HG03442 (cell line): ENCODE results near the gene MAGI2.

ENCODE experiments used
- ATAC-seq: cut with Tn5 transposase; IDR thresholded peaks from one replicate; pipeline ENCODE4 v1.9.1; 2021; ENCODE audit warnings: mild to moderate bottlenecking, moderate library complexity; ENCODE audit not compliant: unreplicated experiment

Gene MAGI2

GRCh38 chr7:79272938-79273337 is 180.5 kb downstream of the MAGI2 start:
- ATAC-seq, result no peak

- ATAC-seq, result peak; percentile 81
Observed at GRCh38 chr7:79272066-79272669, 181.3 kb downstream of the MAGI2 start.

GRCh38 chr7:79268730-79269129 is 184.7 kb downstream of the MAGI2 start:
- ATAC-seq, result no peak

- no peak for ATAC-seq
Observed at GRCh38 chr7:79258826-79259225, 194.6 kb downstream of the MAGI2 start.

GRCh38 chr7:79257959-79258358 is 195.5 kb downstream of the MAGI2 start:
- ATAC-seq, result no peak

GRCh38 chr7:79245623-79246249 is 207.7 kb downstream of the MAGI2 start:
- no peak for ATAC-seq

GRCh38 chr7:79244482-79244881 is 209.0 kb downstream of the MAGI2 start:
- no peak for ATAC-seq

GRCh38 chr7:79241288-79242060 is 212.0 kb downstream of the MAGI2 start:
- no peak for ATAC-seq

GRCh38 chr7:79240413-79240812 is 213.1 kb downstream of the MAGI2 start:
- ATAC-seq, result no peak

GRCh38 chr7:79236352-79237028 is 217.0 kb downstream of the MAGI2 start:
- no peak for ATAC-seq

GRCh38 chr7:79227044-79227443 is 226.4 kb downstream of the MAGI2 start:
- ATAC-seq, result no peak

- no peak for ATAC-seq
Observed at GRCh38 chr7:79221211-79221610, 232.3 kb downstream of the MAGI2 start.

- ATAC-seq, result no peak
Observed at GRCh38 chr7:79217976-79218626, 235.4 kb downstream of the MAGI2 start.

GRCh38 chr7:79217468-79217867 is 236.0 kb downstream of the MAGI2 start:
- no peak for ATAC-seq

- ATAC-seq, result no peak
Observed at GRCh38 chr7:79216236-79216635, 237.2 kb downstream of the MAGI2 start.

GRCh38 chr7:79212334-79212733 is 241.1 kb downstream of the MAGI2 start:
- ATAC-seq, result no peak

GRCh38 chr7:79211724-79212123 is 241.7 kb downstream of the MAGI2 start:
- ATAC-seq, result no peak

- ATAC-seq, result no peak
Observed at GRCh38 chr7:79199961-79200360, 253.5 kb downstream of the MAGI2 start.

GRCh38 chr7:79199266-79199665 is 254.2 kb downstream of the MAGI2 start:
- no peak for ATAC-seq

GRCh38 chr7:79185605-79186004 is 267.9 kb downstream of the MAGI2 start:
- no peak for ATAC-seq

- no peak for ATAC-seq
Observed at GRCh38 chr7:79182283-79182682, 271.2 kb downstream of the MAGI2 start.
